A673 (cell line): ENCODE data around the gene MRPL30. TPM values are rescaled to one million over a fixed set of nuclear protein-coding genes. Genes with fewer than 3 reads are reported as not detected.
"Not testable (repeated sequence)": the region's sequence is repeated elsewhere in the genome, so short reads cannot be mapped to it uniquely, and the experiment has no call there.

Source experiments
- BruUV-seq: library from RNA; stranded (reverse); fragments of 400-500 nt; replicated peaks from 2 replicates; lab custom pipeline; 2021; lab: Mats Ljungman, UMichigan
- CTCF ChIA-PET: fragments of 300-600 bp; sonication (Branson Sonifier 250); formaldehyde crosslinking; loops from one replicate; lab custom pipeline; 2022; ENCODE audit warnings: antibody characterized with exemption; lab: Charles Lee
- POLR2A ChIA-PET: fragments of 300-600 bp; sonication (Branson Sonifier 250); formaldehyde crosslinking; loops from one replicate; lab custom pipeline; 2022; ENCODE audit warnings: antibody characterized with exemption; ENCODE audit not compliant: low non-redundant PET; lab: Charles Lee
- DNase-seq: peaks from one replicate; pipeline ENCODE4 v3.0.0-alpha.2; 2015; ENCODE audit warnings: low spot score
- H3K27ac ChIP-seq: fragments of 200-600 bp; sonication (generic); 2 replicates; pipeline ENCODE4 v1.5.1; 2016; ENCODE audit warnings: mixed run types, low read depth, mild to moderate bottlenecking, mixed read lengths, antibody characterized with exemption, low read length; ENCODE audit not compliant: poor library complexity, severe bottlenecking
- H3K27me3 ChIP-seq: fragments of 200-600 bp; sonication (generic); replicated peaks from 2 replicates; pipeline ENCODE4 v1.6.1; 2017; ENCODE audit warnings: mixed run types, low read depth, mild to moderate bottlenecking, mixed read lengths, antibody characterized with exemption, low read length; ENCODE audit not compliant: insufficient read depth, poor library complexity
- H3K36me3 ChIP-seq: fragments of 200-600 bp; sonication (generic); 2 replicates; pipeline ENCODE4 v1.6.1; 2016; ENCODE audit warnings: mixed run types, mild to moderate bottlenecking, mixed read lengths, antibody characterized with exemption, low read length; ENCODE audit not compliant: insufficient read depth, poor library complexity, severe bottlenecking
- H3K4me1 ChIP-seq: fragments of 200-600 bp; sonication (generic); 2 replicates; pipeline ENCODE4 v1.6.1; 2017; ENCODE audit warnings: mixed run types, mild to moderate bottlenecking, mixed read lengths, antibody characterized with exemption, low read length; ENCODE audit not compliant: insufficient read depth, poor library complexity, severe bottlenecking
- H3K4me3 ChIP-seq: fragments of 200-600 bp; sonication (generic); 2 replicates; pipeline ENCODE4 v1.5.1; 2016; ENCODE audit warnings: low read depth, mixed run types, mild to moderate bottlenecking, mixed read lengths, low read length; ENCODE audit not compliant: poor library complexity, severe bottlenecking
- H3K9me3 ChIP-seq: fragments of 200-600 bp; sonication (generic); 2 replicates; pipeline ENCODE4 v1.6.1; 2016; ENCODE audit warnings: mixed run types, low read depth, mild to moderate bottlenecking, mixed read lengths, antibody characterized with exemption, low read length; ENCODE audit not compliant: poor library complexity, severe bottlenecking
- CTCF ChIP-seq: fragments of 300-800, 200-600 bp; sonication (generic); conservative IDR thresholded peaks from 2 replicates; pipeline ENCODE4 v1.5.1; 2017; ENCODE audit warnings: low read depth, mild to moderate bottlenecking, antibody characterized with exemption, low read length, moderate library complexity, mixed read lengths
- EZH2 ChIP-seq: fragments of 200-600 bp; sonication (generic); IDR thresholded peaks from 2 replicates; pipeline ENCODE4 v1.6.1; 2017; ENCODE audit warnings: borderline replicate concordance, low read depth, mild to moderate bottlenecking, mixed read lengths, antibody characterized with exemption, low read length; ENCODE audit not compliant: poor library complexity, severe bottlenecking
- intact Hi-C: fragments of 100-400 bp; cut with micrococcal nuclease; formaldehyde crosslinking; loops from one replicate; pipeline ENCODE4 v1.10.0; 2022; ENCODE audit not compliant: unreplicated experiment
- total RNA-seq: library from RNA; stranded (reverse); gene quantifications from 2 replicates; pipeline ENCODE4 v1.2.3, GENCODE V29; 2021

The MRPL30 gene
- total RNA-seq, 1 experiment from 2014 or later, result 59.9 TPM

DNA sequence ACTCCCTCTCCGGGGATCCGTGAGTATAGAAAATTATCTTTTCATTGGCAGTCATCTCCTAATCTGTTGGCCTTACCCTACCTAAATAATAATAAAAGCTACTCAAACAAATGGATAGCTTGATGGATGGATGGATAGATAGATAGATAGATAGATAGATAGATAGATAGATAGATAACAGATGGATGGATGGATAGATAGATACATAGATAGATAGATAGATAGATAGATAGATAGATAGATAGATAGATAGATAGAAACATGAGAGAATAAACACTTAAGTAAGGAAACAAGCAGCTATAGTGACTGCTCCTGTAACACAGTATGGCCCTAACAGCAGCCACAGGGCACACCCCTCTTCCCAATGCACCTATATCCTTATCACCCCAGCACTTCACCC is 35.1 kb downstream of the MRPL30 start:
- H3K36me3 ChIP-seq, result no peaks in the 10 kb centered on the region
- H3K9me3 ChIP-seq, result no peaks in the 10 kb centered on the region
- BruUV-seq, result no TSS peak
- DNase-seq, result no peak
- H3K4me1 ChIP-seq, result no peaks in the 10 kb centered on the region
- ChIA-PET CTCF (no interaction called here), POLR2A (no interaction called here)
- no peak overlapping the region for H3K4me3 ChIP-seq
- no peaks in the 10 kb centered on the region for H3K27me3 ChIP-seq
- TF ChIP-seq CTCF (no peak), EZH2 (no peak)
- H3K27ac ChIP-seq, result no peak overlapping the region
- intact Hi-C loops, result no loop called here

- intact Hi-C loops, result no loop called here
- no peak for TF ChIP-seq EZH2
- no peak for TF ChIP-seq CTCF
- no peak for DNase-seq
- H3K27ac ChIP-seq, result no peak overlapping the region
- no peak overlapping the region for H3K4me3 ChIP-seq
- H3K27me3 ChIP-seq, result no peaks in the 10 kb centered on the region
- no peaks in the 10 kb centered on the region for H3K4me1 ChIP-seq
- H3K9me3 ChIP-seq, result no peaks in the 10 kb centered on the region
- no peaks in the 10 kb centered on the region for H3K36me3 ChIP-seq
- POLR2A ChIA-PET, result no interaction called here
- CTCF ChIA-PET, result no interaction called here
- no TSS peak for BruUV-seq
Observed at GRCh38 chr2:99217929-99218501, 37.0 kb downstream of the MRPL30 start.

- H3K4me3 ChIP-seq, BruUV-seq, CTCF ChIA-PET, H3K27ac ChIP-seq, DNase-seq, H3K9me3 ChIP-seq, H3K36me3 ChIP-seq, intact Hi-C loops, POLR2A ChIA-PET, H3K4me1 ChIP-seq, H3K27me3 ChIP-seq: not testable (repeated sequence)
Observed at GRCh38 chr2:99233177-99233576, 52.2 kb downstream of the MRPL30 start.

DNA sequence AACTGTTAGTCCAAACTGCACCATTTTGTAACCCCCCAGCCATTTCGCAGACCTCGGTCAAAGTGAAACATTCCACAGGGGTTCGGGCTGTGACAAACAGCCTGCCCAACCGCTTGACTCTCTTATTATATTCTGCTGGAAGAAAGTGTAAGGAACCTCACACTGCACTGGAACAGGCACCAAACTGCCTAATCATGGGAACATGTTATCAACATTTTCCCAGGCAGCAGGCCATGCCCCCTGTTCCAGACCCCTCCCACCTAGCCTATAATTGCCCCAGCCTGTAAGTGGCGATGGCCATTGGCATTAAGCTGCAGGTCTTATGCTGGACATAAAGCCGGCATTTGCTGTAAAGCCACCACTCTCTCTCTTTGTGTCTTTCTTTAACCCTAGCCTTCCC is 57.6 kb downstream of the MRPL30 start:
- intact Hi-C loops, result no loop called here
- Histone ChIP-seq H3K9me3 (no peaks in the 10 kb centered on the region), H3K36me3 (no peaks in the 10 kb centered on the region), H3K4me3 (no peak overlapping the region), H3K27me3 (no peaks in the 10 kb centered on the region), H3K4me1 (no peaks in the 10 kb centered on the region), H3K27ac (no peak overlapping the region)
- no TSS peak for BruUV-seq
- no peak for DNase-seq
- ChIA-PET POLR2A (no interaction called here), CTCF (no interaction called here)
- TF ChIP-seq CTCF (no peak), EZH2 (no peak)
